H1 (cell line): ENCODE results near the gene MATK. TPM values are rescaled to one million over a fixed set of nuclear protein-coding genes. Genes with fewer than 3 reads are reported as not detected.

Source experiments
- CTCF ChIA-PET: fragments of 300-600 bp; sonication (Branson Sonifier 250); formaldehyde crosslinking; loops from one replicate; lab custom pipeline; 2021; ENCODE audit not compliant: partially characterized antibody; lab: Charles Lee
- POLR2A ChIA-PET: fragments of 300-600 bp; sonication (Branson Sonifier 250); formaldehyde crosslinking; loops from one replicate; lab custom pipeline; 2021; ENCODE audit warnings: inconsistent platforms; ENCODE audit not compliant: partially characterized antibody; lab: Charles Lee
- DNase-seq, 2 experiments: peaks; one replicate each; pipeline versions ENCODE4 v3.0.0 to v3.0.0-alpha.2; 2010 to 2022; ENCODE audit warnings: low spot score in 2 of 2, low read depth in 1 of 2, mixed read lengths in 1 of 2
- FAIRE-seq: peaks from 2 replicates; lab custom pipeline; 2011; peaks lifted over from hg19 to GRCh38; lab: Jason Lieb, UNC
- H2AFZ ChIP-seq: 2 replicates; pipeline ENCODE4 v1.8.1; 2012; ENCODE audit warnings: low read length, inconsistent platforms
- H2AK5ac ChIP-seq: 2 replicates; pipeline ENCODE4 v1.6.1; 2013; ENCODE audit warnings: low read depth, low read length
- H2BK120ac ChIP-seq: replicated peaks from 2 replicates; pipeline ENCODE3; 2013; ENCODE audit warnings: low read depth, low read length, inconsistent platforms
- H2BK12ac ChIP-seq: 2 replicates; pipeline ENCODE4 v1.6.1; 2013; ENCODE audit warnings: low read depth, low read length
- H2BK15ac ChIP-seq: 2 replicates; pipeline ENCODE4 v1.6.1; 2013; ENCODE audit warnings: low read length
- H2BK20ac ChIP-seq: 2 replicates; pipeline ENCODE4 v1.6.1; 2013; ENCODE audit warnings: low read length
- H2BK5ac ChIP-seq: 2 replicates; pipeline ENCODE4 v1.6.1; 2013; ENCODE audit warnings: low read depth, low read length
- H3K14ac ChIP-seq: 2 replicates; pipeline ENCODE4 v1.6.1; 2013; ENCODE audit warnings: inconsistent platforms; ENCODE audit not compliant: insufficient read length
- H3K18ac ChIP-seq: 2 replicates; pipeline ENCODE4 v1.6.1; 2013; ENCODE audit warnings: low read length; ENCODE audit errors: extremely low read depth
- H3K23ac ChIP-seq: 2 replicates; pipeline ENCODE4 v1.6.1; 2013; ENCODE audit warnings: inconsistent platforms; ENCODE audit not compliant: insufficient read length
- H3K23me2 ChIP-seq: 2 replicates; pipeline ENCODE4 v1.6.1; 2013; ENCODE audit warnings: low read depth, low read length
- H3K27ac ChIP-seq: 2 replicates; pipeline ENCODE4 v1.6.1; 2011; ENCODE audit warnings: low read depth, low read length, inconsistent platforms
- H3K27me3 ChIP-seq, 4 experiments: replicated peaks in 1 of 4; 1 replicate in 1 of 4; 2 replicates in 3 of 4; pipeline versions ENCODE4 v1.6.1 to v1.8.1; 2011 to 2013; ENCODE audit warnings: low read length in 3 of 4, mild to moderate bottlenecking in 3 of 4, inconsistent platforms in 2 of 4, mixed read lengths in 2 of 4, moderate library complexity in 1 of 4; ENCODE audit not compliant: control insufficient read depth in 3 of 4, insufficient read depth in 3 of 4; ENCODE audit errors: extremely low read depth in 1 of 4
- H3K36me3 ChIP-seq, 4 experiments: 2 replicates each; pipeline versions ENCODE4 v1.6.1 to v1.8.1; 2011 to 2013; ENCODE audit warnings: mild to moderate bottlenecking in 4 of 4, low read length in 3 of 4, moderate library complexity in 2 of 4, control low read depth in 1 of 4, inconsistent platforms in 1 of 4; ENCODE audit not compliant: insufficient read depth in 4 of 4, control insufficient read depth in 2 of 4
- H3K4ac ChIP-seq: replicated peaks from 2 replicates; pipeline ENCODE3; 2013; ENCODE audit warnings: low read length, low read depth, mixed read lengths, inconsistent platforms; ENCODE audit not compliant: insufficient read length
- H3K4me1 ChIP-seq, 4 experiments: replicated peaks in 1 of 4; 1 replicate in 1 of 4; 2 replicates in 3 of 4; pipeline versions ENCODE4 v1.6.1 to v1.8.1; 2011 to 2013; ENCODE audit warnings: low read length in 3 of 4, inconsistent platforms in 2 of 4, mixed read lengths in 1 of 4; ENCODE audit not compliant: insufficient read depth in 4 of 4, control insufficient read depth in 3 of 4
- H3K4me2 ChIP-seq, 2 experiments: 2 replicates each; pipeline versions ENCODE4 v1.6.1 to v1.8.1; 2011 to 2013; ENCODE audit warnings: low read depth in 2 of 2, low read length in 2 of 2, control low read depth in 1 of 2, inconsistent platforms in 1 of 2, mild to moderate bottlenecking in 1 of 2; ENCODE audit not compliant: insufficient read depth in 1 of 2
- H3K4me3 ChIP-seq, 4 experiments: fragments of 200-600, 300-600 bp in 1 of 4; sonication (generic), shearing (Covaris generic), sonication (Bioruptor Twin) in 1 of 4; 2 replicates each; pipeline versions ENCODE4 v1.5.1 to v1.8.1; 2011 to 2016; ENCODE audit warnings: low read length in 4 of 4, low read depth in 3 of 4, control low read depth in 2 of 4, inconsistent platforms in 2 of 4, mild to moderate bottlenecking in 2 of 4, mixed read lengths in 1 of 4, moderate library complexity in 1 of 4; ENCODE audit not compliant: insufficient read depth in 2 of 4; ENCODE audit errors: extremely low read depth in 1 of 4
- H3K56ac ChIP-seq: replicated peaks from 2 replicates; pipeline ENCODE3; 2013; ENCODE audit warnings: low read depth, mild to moderate bottlenecking, mixed read lengths, low read length, inconsistent platforms; ENCODE audit not compliant: insufficient read length
- H3K79me1 ChIP-seq: 2 replicates; pipeline ENCODE4 v1.6.1; 2013; ENCODE audit warnings: low read depth, low read length, control low read depth
- H3K79me2 ChIP-seq, 2 experiments: 2 replicates each; pipeline versions ENCODE4 v1.6.1 to v1.8.1; 2012 to 2013; ENCODE audit warnings: low read length in 2 of 2, mild to moderate bottlenecking in 2 of 2, inconsistent platforms in 1 of 2; ENCODE audit not compliant: insufficient read depth in 2 of 2, control insufficient read depth in 1 of 2
- H3K9ac ChIP-seq, 4 experiments: replicated peaks in 1 of 4; 1 replicate in 1 of 4; 2 replicates in 3 of 4; pipeline versions ENCODE4 v1.6.1 to v1.8.1; 2011 to 2013; ENCODE audit warnings: low read depth in 3 of 4, low read length in 3 of 4, control low read depth in 2 of 4, mild to moderate bottlenecking in 2 of 4, moderate library complexity in 2 of 4, inconsistent platforms in 1 of 4; ENCODE audit errors: extremely low read depth in 1 of 4
- H3K9me3 ChIP-seq, 2 experiments: 2 replicates each; pipeline versions ENCODE4 v1.6.1 to v1.8.1; 2012 to 2013; ENCODE audit warnings: mild to moderate bottlenecking in 2 of 2, moderate library complexity in 2 of 2, control low read depth in 1 of 2, inconsistent platforms in 1 of 2, low read depth in 1 of 2, low read length in 1 of 2, mixed read lengths in 1 of 2; ENCODE audit not compliant: insufficient read depth in 2 of 2
- H4K20me1 ChIP-seq, 2 experiments: replicated peaks in 1 of 2; 2 replicates each; pipeline versions ENCODE3 to v1.8.1; 2011 to 2013; ENCODE audit warnings: inconsistent platforms in 2 of 2, low read length in 2 of 2, mild to moderate bottlenecking in 1 of 2; ENCODE audit not compliant: insufficient read depth in 2 of 2, control insufficient read depth in 1 of 2
- H4K5ac ChIP-seq: 2 replicates; pipeline ENCODE4 v1.6.1; 2013; ENCODE audit warnings: low read length, low read depth, mixed read lengths, inconsistent platforms; ENCODE audit not compliant: insufficient read length
- H4K8ac ChIP-seq: 2 replicates; pipeline ENCODE4 v1.8.0; 2013; ENCODE audit warnings: mild to moderate bottlenecking, moderate library complexity, low read length, inconsistent platforms; ENCODE audit not compliant: insufficient read depth; ENCODE audit errors: extremely low read depth
- H4K91ac ChIP-seq: replicated peaks from 2 replicates; pipeline ENCODE3; 2013; ENCODE audit warnings: low read length, mixed read lengths, inconsistent platforms; ENCODE audit not compliant: insufficient read length
- BRCA1 ChIP-seq: IDR thresholded peaks from 2 replicates; pipeline ENCODE4 v1.6.1; 2012; ENCODE audit warnings: low read depth, low read length, improper control_type of control experiment
- CBX5 ChIP-seq: fragments of 300-800, 300-1000 bp; sonication (generic); IDR thresholded peaks from 2 replicates; pipeline ENCODE4 v1.7.1; 2016; ENCODE audit warnings: antibody characterized with exemption, low read length, low read depth
- CEBPB ChIP-seq: IDR thresholded peaks from 2 replicates; pipeline ENCODE4 v1.6.1; 2012; ENCODE audit warnings: low read depth, low read length
- CTBP2 ChIP-seq: IDR thresholded peaks from 2 replicates; pipeline ENCODE4 v1.7.0; 2011; ENCODE audit warnings: borderline replicate concordance, mild to moderate bottlenecking, moderate library complexity, mixed read lengths, low read length; ENCODE audit not compliant: insufficient read depth, insufficient read length
- RFX5 ChIP-seq: IDR thresholded peaks from 2 replicates; pipeline ENCODE4 v1.6.1; 2011; ENCODE audit warnings: low read depth, low read length, improper control_type of control experiment, borderline replicate concordance
- WGBS, 2 experiments: shearing (Covaris generic) in 1 of 2; methylation state at CpG; one replicate each; pipeline versions ENCODE4 v1.1.6 to v1.1.7; 2013 to 2015; ENCODE audit warnings: low lambda C conversion rate in 2 of 2, mixed read lengths in 2 of 2, inconsistent platforms in 1 of 2, low coverage in 1 of 2, missing lambda C conversion rate in 1 of 2; ENCODE audit not compliant: insufficient replicate concordance in 2 of 2, insufficient coverage in 1 of 2, insufficient read length in 1 of 2; ENCODE audit errors: extremely low coverage in 1 of 2, missing lambda C conversion rate in 1 of 2; 5-methylcytosine and 5-hydroxymethylcytosine counted together
- polyA plus RNA-seq, 7 experiments: library from polyadenylated mRNA; depleted of rRNA in 3 of 7; stranded (reverse) in 5 of 7; unstranded in 2 of 7; fragments of >200 nt in 5 of 7; fragments of 200-250 nt in 2 of 7; gene quantifications; 1 replicate in 5 of 7; 2 replicates in 1 of 7; 4 replicates in 1 of 7; pipeline versions ENCODE4 v1.2.1 to v1.2.3, GENCODE V29; 2011 to 2013; ENCODE audit warnings: missing spikeins in 2 of 7, mixed read lengths in 2 of 7
- total RNA-seq: library from RNA; stranded (reverse); fragmentation: NEBNext Ultra II Directional; extraction: Animal tissue kit (Norgen Biotek cat#: 25700); gene quantifications from 2 replicates; pipeline ENCODE4 v1.2.1, GENCODE V29; 2021

MATK gene
- total and polyA plus RNA-seq, 2 of the 8 experiments (the other 6 are each of a cell fraction or from before 2014, with no cell fraction given): 20.5 to 21.4 TPM

GRCh38 chr19:3778899-3779723 is 7.1 kb downstream of the MATK start:
- H2AFZ ChIP-seq: no peak overlapping the region
- H3K14ac ChIP-seq: no peak overlapping the region
- ChIA-PET CTCF (interaction anchor here (0.7 to 2.0 kb wide), 3 partner anchors 43 to 105 kb away, joined by 3 to 9 read pairs (median 3); no protein-coding TSS in a partner anchor), POLR2A (interaction anchor here (0.9 to 2.3 kb wide), 6 partner anchors 9 to 206 kb away, joined by 3 to 7 read pairs (median 4); partner anchors contain the start of gene EEF2)
- H4K91ac ChIP-seq: no peak overlapping the region
- no peak for DNase-seq
- H3K4me1 ChIP-seq: no peaks in the 10 kb centered on the region
- no peak overlapping the region for H2BK5ac ChIP-seq
- H2BK20ac ChIP-seq: no peak overlapping the region
- WGBS, 2 experiments: 94% methylated on average over 30 of the region's 44 CpGs; no CpG with 5 or more reads in 1 of the 2 experiments
- H3K4ac ChIP-seq: no peak overlapping the region
- no peak overlapping the region for H2BK120ac ChIP-seq
- no peak for FAIRE-seq
- no peak overlapping the region for H3K23ac ChIP-seq
- H3K9me3 ChIP-seq: peaks cover 17 to 22% of the 10 kb centered on the region in 2 experiments
- H2BK15ac ChIP-seq: no peak overlapping the region
- no peaks in the 10 kb centered on the region for H3K79me1 ChIP-seq
- no peak overlapping the region for H4K8ac ChIP-seq
- peaks cover 0 to 3% of the 10 kb centered on the region in 2 experiments for H4K20me1 ChIP-seq
- H4K5ac ChIP-seq: no peak overlapping the region
- H3K4me3 ChIP-seq: no peak overlapping the region
- H2BK12ac ChIP-seq: no peak overlapping the region
- H3K4me2 ChIP-seq: no peak overlapping the region
- no peak overlapping the region for H3K18ac ChIP-seq
- no peak overlapping the region for H2AK5ac ChIP-seq
- peaks cover 0 to 14% (median 3%) of the 10 kb centered on the region in 4 experiments; a peak in 2 of 8 replicates for H3K36me3 ChIP-seq
- H3K9ac ChIP-seq: no peak overlapping the region
- H3K23me2 ChIP-seq: peaks cover 6% of the 10 kb centered on the region; the same call in 1 of the 2 replicates
- no peak overlapping the region for H3K27ac ChIP-seq
- H3K56ac ChIP-seq: no peak overlapping the region
- no peaks in the 10 kb centered on the region; a peak in 1 of 7 replicates for H3K27me3 ChIP-seq
- H3K79me2 ChIP-seq: no peaks in the 10 kb centered on the region
- no peak for TF ChIP-seq RFX5
- TF ChIP-seq CTBP2: no peak
- TF ChIP-seq CEBPB: no peak
- TF ChIP-seq BRCA1: no peak
- TF ChIP-seq CBX5: no peak
